Panc1 (cell line): ENCODE results near the gene TRIM41. TPM values are rescaled to one million over a fixed set of nuclear protein-coding genes. Genes with fewer than 3 reads are reported as not detected.

Source experiments
- ATAC-seq: fragments of 200-7000 bp; cut with Tn5 transposase; 2 replicates; pipeline ENCODE4 v1.9.1; 2020; ENCODE audit warnings: mild to moderate bottlenecking, moderate library complexity
- BruUV-seq: library from RNA; stranded (reverse); fragments of 400-500 nt; replicated peaks from 2 replicates; lab custom pipeline; 2021; lab: Mats Ljungman, UMichigan
- CTCF ChIA-PET: fragments of 300-600 bp; sonication (Branson Sonifier 250); formaldehyde crosslinking; loops from one replicate; lab custom pipeline; 2022; ENCODE audit warnings: antibody characterized with exemption; lab: Charles Lee
- POLR2A ChIA-PET: fragments of 300-600 bp; sonication (Branson Sonifier 250); formaldehyde crosslinking; loops from one replicate; lab custom pipeline; 2022; ENCODE audit warnings: antibody characterized with exemption; lab: Charles Lee
- DNase-seq: peaks from one replicate; pipeline ENCODE4 v3.0.0-alpha.2; 2010; ENCODE audit warnings: low read depth, low spot score
- H3K27ac ChIP-seq: 2 replicates; pipeline ENCODE4 v1.5.1; 2011; ENCODE audit warnings: mild to moderate bottlenecking, low read length, inconsistent platforms
- H3K27me3 ChIP-seq: fragments of 200-500 bp; sonication (Bioruptor generic); 2 replicates; pipeline ENCODE4 v1.6.0; 2014; ENCODE audit warnings: low read length, inconsistent platforms; ENCODE audit not compliant: control insufficient read depth, insufficient read depth
- H3K36me3 ChIP-seq: fragments of 200-500 bp; sonication (Bioruptor generic); 2 replicates; pipeline ENCODE4 v1.5.1; 2014; ENCODE audit warnings: inconsistent platforms, mild to moderate bottlenecking, low read length, moderate library complexity; ENCODE audit not compliant: control insufficient read depth, insufficient read depth
- H3K4me1 ChIP-seq: 2 replicates; pipeline ENCODE4 v1.5.1; 2011; ENCODE audit warnings: inconsistent platforms, mild to moderate bottlenecking, low read length, moderate library complexity; ENCODE audit not compliant: control insufficient read depth, insufficient read depth
- H3K4me3 ChIP-seq, 2 experiments: 2 replicates each; pipeline ENCODE4 v1.5.1; 2011 to 2012; ENCODE audit warnings: low read depth in 2 of 2, low read length in 2 of 2, mild to moderate bottlenecking in 2 of 2, inconsistent platforms in 1 of 2, moderate library complexity in 1 of 2
- H3K9me3 ChIP-seq: fragments of 200-500 bp; sonication (Bioruptor generic); 2 replicates; pipeline ENCODE4 v1.5.1; 2014; ENCODE audit warnings: low read depth, mild to moderate bottlenecking, inconsistent platforms, low read length, moderate library complexity; ENCODE audit not compliant: control insufficient read depth, insufficient read depth
- POLR2AphosphoS5 ChIP-seq: IDR thresholded peaks from 2 replicates; pipeline ENCODE4 v1.6.1; 2012; ENCODE audit warnings: mild to moderate bottlenecking, low read depth, low read length, moderate library complexity
- REST ChIP-seq, 2 experiments: IDR thresholded peaks; 2 replicates each; pipeline ENCODE4 v1.6.1; 2011 to 2012; ENCODE audit warnings: low read depth in 2 of 2, control low read depth in 1 of 2, low read length in 1 of 2, mild to moderate bottlenecking in 1 of 2, moderate library complexity in 1 of 2; ENCODE audit not compliant: insufficient read depth in 1 of 2
- SIN3A ChIP-seq: IDR thresholded peaks from 2 replicates; pipeline ENCODE4 v1.6.1; 2012; ENCODE audit warnings: low read depth, mild to moderate bottlenecking, low read length, moderate library complexity, borderline replicate concordance; ENCODE audit not compliant: insufficient read depth
- TCF7L2 ChIP-seq: IDR thresholded peaks from 2 replicates; pipeline ENCODE4 v1.6.1; 2011; ENCODE audit warnings: mild to moderate bottlenecking, low read depth, low read length, inconsistent platforms
- in situ Hi-C: cut with HindIII; loops from 2 replicates; pipeline ENCODE4 v1.10.0; 2016; ENCODE audit warnings: low sequenced_read_pairs, low pct_unique_long_range_greater_than_20kb
- intact Hi-C: fragments of 100-400 bp; cut with micrococcal nuclease; formaldehyde crosslinking; loops from one replicate; pipeline ENCODE4 v1.10.0; 2022; ENCODE audit not compliant: unreplicated experiment
- total RNA-seq: library from RNA; stranded (reverse); gene quantifications from one replicate; pipeline ENCODE4 v1.2.1, GENCODE V29; 2021; ENCODE audit not compliant: unreplicated experiment
- TF ChIP-seq, protein P1 (sequence below): fragments of 450-650 bp; IDR thresholded peaks from 2 replicates; pipeline ENCODE4 v1.5.1; 2017; ENCODE audit warnings: mild to moderate bottlenecking

TRIM41 gene
- total RNA-seq, 1 experiment from 2014 or later, result 58.3 TPM

GRCh38 chr5:181235689-181236366 is 12.7 kb downstream of the TRIM41 start:
- in situ Hi-C loops, result no loop called here

GRCh38 chr5:181236471-181236870 is 13.4 kb downstream of the TRIM41 start:
- TF ChIP-seq SIN3A (no peak), REST (IDR thresholded peaks at IDR 0.05; ENCODE audit: insufficient read depth in 1 of 2, low read depth in 2 of 2, low read length in 1 of 2) (no peak), TCF7L2 (no peak), POLR2AphosphoS5 (no peak)
- TF ChIP-seq, protein P1, sequence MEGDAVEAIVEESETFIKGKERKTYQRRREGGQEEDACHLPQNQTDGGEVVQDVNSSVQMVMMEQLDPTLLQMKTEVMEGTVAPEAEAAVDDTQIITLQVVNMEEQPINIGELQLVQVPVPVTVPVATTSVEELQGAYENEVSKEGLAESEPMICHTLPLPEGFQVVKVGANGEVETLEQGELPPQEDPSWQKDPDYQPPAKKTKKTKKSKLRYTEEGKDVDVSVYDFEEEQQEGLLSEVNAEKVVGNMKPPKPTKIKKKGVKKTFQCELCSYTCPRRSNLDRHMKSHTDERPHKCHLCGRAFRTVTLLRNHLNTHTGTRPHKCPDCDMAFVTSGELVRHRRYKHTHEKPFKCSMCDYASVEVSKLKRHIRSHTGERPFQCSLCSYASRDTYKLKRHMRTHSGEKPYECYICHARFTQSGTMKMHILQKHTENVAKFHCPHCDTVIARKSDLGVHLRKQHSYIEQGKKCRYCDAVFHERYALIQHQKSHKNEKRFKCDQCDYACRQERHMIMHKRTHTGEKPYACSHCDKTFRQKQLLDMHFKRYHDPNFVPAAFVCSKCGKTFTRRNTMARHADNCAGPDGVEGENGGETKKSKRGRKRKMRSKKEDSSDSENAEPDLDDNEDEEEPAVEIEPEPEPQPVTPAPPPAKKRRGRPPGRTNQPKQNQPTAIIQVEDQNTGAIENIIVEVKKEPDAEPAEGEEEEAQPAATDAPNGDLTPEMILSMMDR, result no peak
- H3K9me3 ChIP-seq, result no peaks in the 10 kb centered on the region
- CTCF ChIA-PET, result no interaction called here
- DNase-seq, result no peak
- ATAC-seq, result no peak
- peaks cover 14% of the 10 kb centered on the region for H3K4me1 ChIP-seq
- no peaks in the 10 kb centered on the region for H3K27me3 ChIP-seq
- in situ Hi-C loops, result no loop called here
- BruUV-seq, result no TSS peak
- POLR2A ChIA-PET, result no interaction called here
- no peak overlapping the region for H3K27ac ChIP-seq
- peaks cover 30% of the 10 kb centered on the region for H3K36me3 ChIP-seq
- intact Hi-C loops, result no loop called here
- H3K4me3 ChIP-seq, result no peak overlapping the region

More at GRCh38 chr5:181235689-181236366, 12.7 kb downstream of the TRIM41 start:
- POLR2A ChIA-PET, result no interaction called here
- CTCF ChIA-PET, result no interaction called here
- intact Hi-C loops, result no loop called here
- H3K27me3 ChIP-seq, result no peaks in the 10 kb centered on the region
- no peaks in the 10 kb centered on the region for H3K9me3 ChIP-seq
- TF ChIP-seq SIN3A, result peak; percentile 31; the same call in 1 of the 2 replicates
- no peak for TF ChIP-seq TCF7L2
- peak; percentile 54; the same call in 1 of the 2 replicates for TF ChIP-seq POLR2AphosphoS5
- TF ChIP-seq, protein P1, result no peak
- no peak for TF ChIP-seq REST (IDR thresholded peaks at IDR 0.05; ENCODE audit: insufficient read depth in 1 of 2, low read depth in 2 of 2, low read length in 1 of 2)
- peak overlapping the region; percentile 37; the same call in 1 of the 2 replicates for H3K27ac ChIP-seq
- H3K4me1 ChIP-seq, result peaks cover 9% of the 10 kb centered on the region
- BruUV-seq, result no TSS peak
- H3K4me3 ChIP-seq, result no peak overlapping the region
- DNase-seq (no peak), ATAC-seq (peak; percentile 20)
- peaks cover 26% of the 10 kb centered on the region for H3K36me3 ChIP-seq
